ENCODE results near the gene ELMO1.
A peak's percentile ranks its signal among the peaks of the same experiment; 100 is the strongest.

Gene ELMO1

GRCh38 chr7:37201003-37201875 lies 247.4 kb downstream of the ELMO1 start:
- Mint-ChIP-seq H3K27me3 (no peaks in the 10 kb centered on the region), H3K4me3 (no peak overlapping the region), H3K27ac (no peak overlapping the region)

GRCh38 chr7:37198906-37199485 lies 249.7 kb downstream of the ELMO1 start:
- H3K4me3 Mint-ChIP-seq = no peak overlapping the region
- peaks cover 13% of the 10 kb centered on the region for H3K36me3 Mint-ChIP-seq
- peaks cover 10% of the 10 kb centered on the region for H3K4me1 Mint-ChIP-seq
- H3K9me3 Mint-ChIP-seq = no peaks in the 10 kb centered on the region
- no peak overlapping the region for H3K27ac Mint-ChIP-seq
- no peaks in the 10 kb centered on the region for H3K27me3 Mint-ChIP-seq

More at GRCh38 chr7:37201003-37201875, 247.4 kb downstream of the ELMO1 start:
- Mint-ChIP-seq H3K9me3 (no peaks in the 10 kb centered on the region), H3K36me3 (peaks cover 14% of the 10 kb centered on the region), H3K4me1 (peaks cover 8% of the 10 kb centered on the region)

- Mint-ChIP-seq H3K4me1 (peaks cover 13% of the 10 kb centered on the region), H3K4me3 (no peak overlapping the region), H3K27me3 (no peaks in the 10 kb centered on the region), H3K9me3 (no peaks in the 10 kb centered on the region), H3K27ac (peak overlapping the region; percentile 41), H3K36me3 (peaks cover 13% of the 10 kb centered on the region)
These were observed 250.4 kb downstream of the ELMO1 start for GRCh38 chr7:37198041-37198905.

- Mint-ChIP-seq H3K4me3 (no peak overlapping the region), H3K27me3 (no peaks in the 10 kb centered on the region), H3K36me3 (peaks cover 11% of the 10 kb centered on the region), H3K4me1 (peaks cover 16% of the 10 kb centered on the region), H3K9me3 (no peaks in the 10 kb centered on the region), H3K27ac (peak overlapping the region; percentile 30)
These were observed 251.6 kb downstream of the ELMO1 start for GRCh38 chr7:37197108-37197507.

GRCh38 chr7:37196676-37197075 lies 252.0 kb downstream of the ELMO1 start:
- no peaks in the 10 kb centered on the region for H3K27me3 Mint-ChIP-seq
- no peak overlapping the region for H3K4me3 Mint-ChIP-seq
- H3K27ac Mint-ChIP-seq = no peak overlapping the region
- no peaks in the 10 kb centered on the region for H3K9me3 Mint-ChIP-seq
- peaks cover 13% of the 10 kb centered on the region for H3K36me3 Mint-ChIP-seq
- peaks cover 19% of the 10 kb centered on the region for H3K4me1 Mint-ChIP-seq

GRCh38 chr7:37195388-37195787 lies 253.3 kb downstream of the ELMO1 start:
- Mint-ChIP-seq H3K4me1 (peaks cover 20% of the 10 kb centered on the region), H3K36me3 (peaks cover 15% of the 10 kb centered on the region), H3K9me3 (no peaks in the 10 kb centered on the region), H3K27me3 (no peaks in the 10 kb centered on the region), H3K27ac (no peak overlapping the region), H3K4me3 (no peak overlapping the region)

- Mint-ChIP-seq H3K4me1 (peaks cover 20% of the 10 kb centered on the region), H3K4me3 (no peak overlapping the region), H3K36me3 (peaks cover 15% of the 10 kb centered on the region), H3K27ac (no peak overlapping the region), H3K9me3 (no peaks in the 10 kb centered on the region), H3K27me3 (no peaks in the 10 kb centered on the region)
These were observed 253.7 kb downstream of the ELMO1 start for GRCh38 chr7:37194943-37195342.

GRCh38 chr7:37193775-37194135 lies 254.9 kb downstream of the ELMO1 start:
- peaks cover 25% of the 10 kb centered on the region for H3K4me1 Mint-ChIP-seq
- H3K4me3 Mint-ChIP-seq = no peak overlapping the region
- H3K36me3 Mint-ChIP-seq = peaks cover 20% of the 10 kb centered on the region
- no peaks in the 10 kb centered on the region for H3K27me3 Mint-ChIP-seq
- no peak overlapping the region for H3K27ac Mint-ChIP-seq
- H3K9me3 Mint-ChIP-seq = no peaks in the 10 kb centered on the region

- Mint-ChIP-seq H3K27me3 (no peaks in the 10 kb centered on the region), H3K9me3 (no peaks in the 10 kb centered on the region), H3K36me3 (peaks cover 20% of the 10 kb centered on the region), H3K4me3 (no peak overlapping the region), H3K27ac (no peak overlapping the region), H3K4me1 (peaks cover 25% of the 10 kb centered on the region)
These were observed 255.4 kb downstream of the ELMO1 start for GRCh38 chr7:37193087-37193774.

- Mint-ChIP-seq H3K27me3 (no peaks in the 10 kb centered on the region), H3K36me3 (peaks cover 18% of the 10 kb centered on the region), H3K4me1 (peaks cover 37% of the 10 kb centered on the region), H3K9me3 (no peaks in the 10 kb centered on the region), H3K4me3 (no peak overlapping the region), H3K27ac (peak overlapping the region; percentile 55)
These were observed 256.9 kb downstream of the ELMO1 start for GRCh38 chr7:37191797-37192196.

GRCh38 chr7:37187179-37187578 lies 261.5 kb downstream of the ELMO1 start:
- H3K36me3 Mint-ChIP-seq = peaks cover 13% of the 10 kb centered on the region
- no peak overlapping the region for H3K4me3 Mint-ChIP-seq
- H3K9me3 Mint-ChIP-seq = no peaks in the 10 kb centered on the region
- H3K4me1 Mint-ChIP-seq = peaks cover 38% of the 10 kb centered on the region
- no peaks in the 10 kb centered on the region for H3K27me3 Mint-ChIP-seq
- peak overlapping the region; percentile 3 for H3K27ac Mint-ChIP-seq

GRCh38 chr7:37186753-37187152 lies 261.9 kb downstream of the ELMO1 start:
- peak overlapping the region; percentile 3 for H3K27ac Mint-ChIP-seq

GRCh38 chr7:37181550-37181932 lies 267.1 kb downstream of the ELMO1 start:
- H3K4me1 Mint-ChIP-seq = peaks cover 18% of the 10 kb centered on the region
- H3K9me3 Mint-ChIP-seq = no peaks in the 10 kb centered on the region
- H3K4me3 Mint-ChIP-seq = no peak overlapping the region
- H3K27ac Mint-ChIP-seq = no peak overlapping the region
- no peaks in the 10 kb centered on the region for H3K27me3 Mint-ChIP-seq
- peaks cover 14% of the 10 kb centered on the region for H3K36me3 Mint-ChIP-seq

More at GRCh38 chr7:37186753-37187152, 261.9 kb downstream of the ELMO1 start:
- H3K9me3 Mint-ChIP-seq = no peaks in the 10 kb centered on the region
- H3K27me3 Mint-ChIP-seq = no peaks in the 10 kb centered on the region
- peaks cover 36% of the 10 kb centered on the region for H3K4me1 Mint-ChIP-seq
- no peak overlapping the region for H3K4me3 Mint-ChIP-seq
- H3K36me3 Mint-ChIP-seq = peaks cover 12% of the 10 kb centered on the region

- H3K27ac Mint-ChIP-seq = no peak overlapping the region
- H3K4me3 Mint-ChIP-seq = no peak overlapping the region
- peaks cover 15% of the 10 kb centered on the region for H3K4me1 Mint-ChIP-seq
- no peaks in the 10 kb centered on the region for H3K9me3 Mint-ChIP-seq
- no peaks in the 10 kb centered on the region for H3K27me3 Mint-ChIP-seq
- H3K36me3 Mint-ChIP-seq = peaks cover 14% of the 10 kb centered on the region
These were observed 267.7 kb downstream of the ELMO1 start for GRCh38 chr7:37180828-37181549.

GRCh38 chr7:37176079-37176478 lies 272.6 kb downstream of the ELMO1 start:
- H3K27ac Mint-ChIP-seq = no peak overlapping the region
- peaks cover 28% of the 10 kb centered on the region for H3K36me3 Mint-ChIP-seq
- H3K4me1 Mint-ChIP-seq = peaks cover 15% of the 10 kb centered on the region
- H3K27me3 Mint-ChIP-seq = no peaks in the 10 kb centered on the region
- H3K9me3 Mint-ChIP-seq = no peaks in the 10 kb centered on the region
- H3K4me3 Mint-ChIP-seq = no peak overlapping the region
